Mucosa of stomach (tissue), 1 donor: ENCODE data around the gene MC1R.

Experiments
- H3K27me3 ChIP-seq: one replicate; pipeline ENCODE4 v1.7.0; 2013; ENCODE audit warnings: mild to moderate bottlenecking, low read length; ENCODE audit not compliant: control insufficient read depth, insufficient read depth
- H3K36me3 ChIP-seq: one replicate; pipeline ENCODE4 v1.7.0; 2013; ENCODE audit warnings: low read length; ENCODE audit not compliant: control insufficient read depth, insufficient read depth
- H3K4me1 ChIP-seq: one replicate; pipeline ENCODE4 v1.7.0; 2013; ENCODE audit warnings: mild to moderate bottlenecking, low read length; ENCODE audit not compliant: control insufficient read depth, insufficient read depth
- H3K4me3 ChIP-seq: one replicate; pipeline ENCODE4 v1.7.0; 2013; ENCODE audit warnings: low read length
- H3K9ac ChIP-seq: one replicate; pipeline ENCODE4 v1.7.0; 2013; ENCODE audit warnings: mild to moderate bottlenecking, low read length, moderate library complexity
- H3K9me3 ChIP-seq: one replicate; pipeline ENCODE4 v1.7.0; 2013; ENCODE audit warnings: mild to moderate bottlenecking, low read length, moderate library complexity; ENCODE audit not compliant: control insufficient read depth
- donor health status: Pancreatic carcinoma.

MC1R gene

DNA sequence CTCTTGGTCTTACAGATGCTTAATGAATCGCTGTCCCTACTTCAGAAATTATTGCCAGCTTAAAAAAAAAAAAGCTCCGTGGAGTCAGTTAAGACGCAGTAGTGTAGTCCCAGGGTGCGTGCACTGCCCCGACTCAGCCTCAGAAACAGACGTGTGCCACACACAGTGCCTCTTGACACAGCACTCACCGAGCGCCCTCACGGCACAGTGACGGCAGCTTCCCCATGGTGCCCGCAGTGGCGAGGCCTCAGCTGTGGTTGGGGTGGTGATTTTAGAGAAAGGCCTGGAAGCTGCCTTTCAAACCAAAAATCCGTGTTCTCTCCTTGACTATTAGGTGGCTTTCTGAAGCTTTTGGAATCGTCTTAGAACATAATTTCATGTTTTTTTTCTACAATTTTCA lies 31.4 kb upstream of the MC1R start:
- no peak overlapping the region for H3K9ac ChIP-seq
- H3K27me3 ChIP-seq = no peaks in the 10 kb centered on the region
- no peaks in the 10 kb centered on the region for H3K9me3 ChIP-seq
- H3K4me3 ChIP-seq = no peak overlapping the region
- peaks cover 27% of the 10 kb centered on the region for H3K36me3 ChIP-seq
- no peaks in the 10 kb centered on the region for H3K4me1 ChIP-seq

- Histone ChIP-seq H3K9me3 (no peaks in the 10 kb centered on the region), H3K27me3 (no peaks in the 10 kb centered on the region), H3K9ac (no peak overlapping the region), H3K4me3 (no peak overlapping the region), H3K36me3 (peaks cover 7% of the 10 kb centered on the region), H3K4me1 (no peaks in the 10 kb centered on the region)
Measured at GRCh38 chr16:89890200-89890599, 28.5 kb upstream of the MC1R start.

- H3K9ac ChIP-seq = no peak overlapping the region
- H3K9me3 ChIP-seq = no peaks in the 10 kb centered on the region
- no peaks in the 10 kb centered on the region for H3K27me3 ChIP-seq
- H3K4me3 ChIP-seq = no peak overlapping the region
- H3K36me3 ChIP-seq = peaks cover 12% of the 10 kb centered on the region
- H3K4me1 ChIP-seq = no peaks in the 10 kb centered on the region
Measured at GRCh38 chr16:89890886-89891657, 27.6 kb upstream of the MC1R start.

DNA sequence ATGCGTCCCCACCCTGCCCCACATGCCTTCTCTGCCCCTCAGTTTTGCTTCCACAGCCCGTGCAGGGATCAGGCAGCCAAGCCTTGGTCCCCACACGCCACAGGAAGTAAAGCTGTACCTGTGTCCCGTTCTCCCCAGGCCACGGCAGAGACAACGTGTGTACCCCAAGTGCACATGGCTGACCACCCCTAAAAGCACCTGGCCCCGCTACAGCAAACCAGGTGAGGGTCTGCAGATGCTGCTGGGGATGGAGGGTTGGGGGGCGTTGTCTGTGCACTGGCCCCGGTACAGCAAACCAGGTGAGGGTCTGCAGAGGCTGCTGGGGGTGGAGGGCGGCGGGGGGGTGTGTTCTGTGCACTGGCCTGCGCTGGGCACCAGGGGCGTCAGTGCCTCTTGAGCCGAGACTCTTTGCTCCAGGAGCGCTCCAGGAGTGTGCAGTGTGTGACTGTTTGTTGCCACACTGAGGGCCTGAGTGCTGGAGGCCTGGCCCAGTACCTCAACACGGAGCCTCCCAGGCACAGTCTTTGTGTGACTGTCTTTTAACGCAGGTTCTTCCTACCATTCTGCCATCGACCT lies 26.5 kb upstream of the MC1R start:
- H3K9ac ChIP-seq = no peak overlapping the region
- no peaks in the 10 kb centered on the region for H3K9me3 ChIP-seq
- H3K27me3 ChIP-seq = no peaks in the 10 kb centered on the region
- H3K4me1 ChIP-seq = no peaks in the 10 kb centered on the region
- H3K36me3 ChIP-seq = peaks cover 12% of the 10 kb centered on the region
- no peak overlapping the region for H3K4me3 ChIP-seq

DNA sequence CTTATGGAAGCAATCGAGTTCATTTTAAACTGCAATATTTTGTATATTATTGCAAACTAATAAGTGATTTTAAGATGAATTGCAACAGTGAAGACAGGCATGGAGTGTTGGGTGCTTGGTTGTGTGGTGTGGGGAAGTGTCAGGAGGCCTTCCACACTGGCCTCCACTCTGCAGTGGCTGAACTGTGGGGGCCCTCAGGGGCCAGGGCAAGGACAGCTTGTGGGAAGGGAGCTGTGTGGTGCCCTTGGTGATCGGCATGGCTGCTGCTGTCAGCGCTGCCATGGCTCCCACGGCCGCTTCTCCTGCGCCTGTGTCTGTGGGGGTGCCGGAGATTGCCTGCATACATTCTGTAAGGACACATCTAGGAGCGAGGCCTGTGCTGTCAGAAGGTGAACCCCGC lies 26.0 kb upstream of the MC1R start:
- peaks cover 9% of the 10 kb centered on the region for H3K36me3 ChIP-seq

DNA sequence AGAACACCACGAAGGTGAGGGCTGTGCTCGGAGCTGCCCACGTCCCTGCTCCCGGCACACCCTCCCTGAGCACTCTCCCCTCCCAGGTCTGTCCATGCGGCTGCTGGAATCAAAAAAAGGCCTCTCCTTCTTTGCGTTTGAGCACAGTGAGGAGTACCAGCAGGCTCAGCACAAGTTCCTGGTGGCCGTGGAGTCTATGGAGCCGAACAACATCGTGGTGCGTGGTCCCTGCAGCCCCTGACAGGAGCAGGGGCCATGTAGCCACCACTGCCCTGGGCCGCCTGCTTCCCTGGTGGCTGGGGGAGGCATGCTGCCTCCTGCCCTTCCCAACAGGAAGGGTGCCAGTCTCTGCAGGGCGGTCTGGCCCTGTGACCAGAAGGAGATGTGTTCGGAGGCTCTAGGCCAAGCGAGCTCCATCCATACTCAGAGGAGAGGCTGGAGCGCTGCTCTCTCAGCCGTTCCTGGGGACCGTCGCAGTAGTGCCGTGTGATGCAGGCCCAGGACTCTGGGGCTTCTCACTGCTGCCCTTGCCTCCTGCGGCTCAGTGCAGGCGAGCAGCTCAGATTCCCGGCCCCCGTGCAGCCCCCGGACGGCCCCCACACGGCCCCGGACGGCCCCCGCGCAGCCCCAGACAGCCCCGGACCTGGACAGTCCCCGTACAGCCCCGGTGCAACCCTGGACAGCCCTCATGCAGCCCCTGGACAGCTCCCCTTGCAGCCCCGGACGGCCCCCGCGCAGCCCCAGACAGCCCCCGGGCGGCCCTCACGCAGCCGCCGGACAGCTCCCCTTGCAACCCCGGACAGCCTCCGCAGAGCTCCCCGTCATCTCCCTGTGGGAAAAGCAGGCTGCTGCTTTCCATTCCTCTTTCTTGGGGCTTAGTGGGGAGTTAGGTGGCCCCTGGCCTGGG lies 24.8 kb upstream of the MC1R start:
- Histone ChIP-seq H3K9me3 (no peaks in the 10 kb centered on the region), H3K4me1 (no peaks in the 10 kb centered on the region), H3K9ac (no peak overlapping the region), H3K4me3 (no peak overlapping the region), H3K36me3 (peaks cover 15% of the 10 kb centered on the region), H3K27me3 (no peaks in the 10 kb centered on the region)

More for the DNA sequence above, 26.0 kb upstream of the MC1R start:
- Histone ChIP-seq H3K9me3 (no peaks in the 10 kb centered on the region), H3K9ac (no peak overlapping the region), H3K4me1 (no peaks in the 10 kb centered on the region), H3K27me3 (no peaks in the 10 kb centered on the region), H3K4me3 (no peak overlapping the region)

DNA sequence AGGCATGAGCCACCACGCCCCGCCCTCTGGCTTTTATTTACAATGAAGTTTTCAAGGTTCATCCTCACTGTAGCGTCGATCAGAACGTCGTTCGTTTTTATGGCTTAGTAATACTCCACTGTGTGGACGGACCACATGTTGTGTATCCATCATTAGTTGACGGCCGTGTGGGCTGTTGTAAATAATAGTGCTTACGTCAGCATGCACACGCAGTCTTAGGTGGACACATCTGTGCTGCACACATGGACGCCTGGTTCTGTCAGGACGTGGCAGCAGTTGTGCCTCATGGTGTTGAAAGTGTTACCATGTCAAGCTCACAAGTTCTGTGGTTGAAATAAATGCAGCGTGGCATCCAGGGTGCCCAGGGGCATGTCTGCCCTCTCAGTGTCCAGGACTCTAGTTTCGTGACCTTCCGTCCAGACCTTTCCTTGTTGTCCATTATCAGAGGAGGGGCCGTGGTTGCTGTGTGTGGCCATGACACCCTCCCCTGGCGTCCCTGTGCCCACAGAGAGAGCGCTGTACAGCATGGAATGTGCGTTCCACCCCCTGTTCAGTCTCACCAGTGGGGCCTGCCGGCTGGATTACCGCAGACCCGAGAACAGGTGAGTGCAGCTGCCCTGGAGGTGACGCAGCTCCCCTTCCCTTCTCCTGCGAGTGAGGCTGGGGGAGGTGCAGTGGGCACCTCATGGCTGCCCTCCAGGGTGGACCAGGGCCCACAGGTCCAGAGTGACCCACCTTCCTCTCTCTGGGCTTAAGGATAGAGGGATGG lies 23.0 kb upstream of the MC1R start:
- H3K36me3 ChIP-seq = peaks cover 23% of the 10 kb centered on the region

DNA sequence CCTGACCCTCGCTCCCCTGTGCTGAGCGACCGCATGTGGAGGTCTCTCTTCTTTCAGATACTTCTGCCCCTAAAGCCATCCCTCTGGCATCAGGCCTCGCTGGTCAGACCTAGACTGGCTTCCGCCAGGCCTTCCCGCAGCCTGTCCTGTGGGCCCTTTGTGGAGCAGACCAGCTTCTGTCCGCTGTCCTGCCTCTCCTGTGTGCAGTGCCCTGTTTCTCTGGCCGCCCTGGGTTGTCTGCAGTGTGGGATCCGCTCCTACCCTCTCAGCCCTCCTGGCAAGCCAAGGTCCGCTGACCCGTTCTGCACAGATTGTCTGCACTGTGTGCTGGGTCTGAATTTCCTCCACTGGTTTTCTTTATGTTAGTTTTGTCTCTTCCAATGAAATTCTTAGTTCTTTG lies 21.5 kb upstream of the MC1R start:
- H3K9ac ChIP-seq = no peak overlapping the region
- H3K9me3 ChIP-seq = no peaks in the 10 kb centered on the region
- H3K4me1 ChIP-seq = no peaks in the 10 kb centered on the region
- H3K27me3 ChIP-seq = no peaks in the 10 kb centered on the region
- no peak overlapping the region for H3K4me3 ChIP-seq
- H3K36me3 ChIP-seq = peaks cover 23% of the 10 kb centered on the region

More for the DNA sequence above, 23.0 kb upstream of the MC1R start:
- Histone ChIP-seq H3K4me1 (no peaks in the 10 kb centered on the region), H3K4me3 (no peak overlapping the region), H3K27me3 (no peaks in the 10 kb centered on the region), H3K9ac (no peak overlapping the region), H3K9me3 (no peaks in the 10 kb centered on the region)

DNA sequence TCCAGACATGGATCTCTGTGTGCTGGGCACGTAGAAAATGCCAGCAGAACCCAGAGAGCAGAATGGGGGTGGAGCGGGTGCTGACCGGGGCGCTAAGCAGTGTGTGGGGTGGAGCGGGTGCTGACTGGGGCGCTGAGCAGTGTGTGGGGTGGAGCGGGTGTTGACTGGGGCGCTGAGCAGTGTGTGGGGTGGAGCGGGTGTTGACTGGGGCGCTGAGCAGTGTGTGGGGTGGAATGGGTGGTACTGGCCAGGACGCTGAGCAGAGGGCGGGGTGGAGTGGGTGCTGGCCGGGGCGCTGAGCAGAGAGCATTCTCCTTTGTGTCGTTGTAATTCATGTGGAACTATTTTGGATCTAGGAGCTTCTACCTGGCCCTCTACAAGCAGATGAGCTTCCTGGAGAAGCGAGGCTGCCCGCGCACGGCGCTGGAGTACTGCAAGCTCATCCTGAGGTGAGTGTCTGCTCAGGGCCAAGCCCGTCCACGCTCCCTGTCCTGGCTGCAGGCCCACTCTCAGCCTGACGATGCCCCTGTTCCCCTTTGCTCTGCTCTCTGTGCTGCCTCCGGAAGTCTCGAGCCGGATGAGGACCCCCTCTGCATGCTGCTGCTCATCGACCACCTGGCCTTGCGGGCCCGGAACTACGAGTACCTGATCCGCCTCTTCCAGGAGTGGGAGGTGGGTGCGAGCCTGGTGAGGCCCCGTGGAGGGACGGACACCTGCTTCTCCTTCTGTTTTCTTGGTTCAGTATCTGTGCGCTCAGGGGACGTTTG lies 20.3 kb upstream of the MC1R start:
- Histone ChIP-seq H3K36me3 (peaks cover 23% of the 10 kb centered on the region), H3K9me3 (no peaks in the 10 kb centered on the region), H3K4me3 (no peak overlapping the region), H3K4me1 (no peaks in the 10 kb centered on the region), H3K27me3 (no peaks in the 10 kb centered on the region), H3K9ac (no peak overlapping the region)

DNA sequence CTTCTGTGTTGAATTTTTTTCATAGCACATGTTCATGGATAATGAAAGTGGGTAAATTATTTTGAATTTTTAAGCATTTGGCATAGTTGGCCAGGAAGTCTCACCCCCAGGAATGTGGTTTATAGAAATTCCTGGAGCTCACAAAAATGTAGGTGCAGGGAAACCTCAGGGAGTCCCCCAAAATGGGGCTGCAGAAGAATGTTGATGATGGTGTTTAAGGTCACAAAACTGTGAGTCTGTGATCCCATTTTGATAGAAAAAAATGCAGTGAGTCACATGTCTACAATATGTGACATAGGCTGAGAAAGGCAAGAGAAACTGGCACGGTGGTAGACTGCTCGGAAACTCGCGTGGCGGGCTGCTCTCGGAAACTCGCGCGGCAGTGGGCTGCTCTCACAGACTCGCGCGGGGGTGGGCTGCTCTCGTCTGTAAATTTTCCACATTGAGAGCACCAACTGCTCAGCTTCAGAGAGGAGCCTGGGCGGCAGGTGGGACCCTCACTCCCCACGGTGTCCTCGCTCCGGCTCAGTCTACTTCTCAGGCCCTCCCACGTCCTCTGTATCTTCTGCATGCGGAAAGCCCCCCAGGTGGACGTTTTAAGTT lies 18.7 kb upstream of the MC1R start:
- Histone ChIP-seq H3K9me3 (no peaks in the 10 kb centered on the region), H3K4me3 (no peak overlapping the region), H3K36me3 (peaks cover 23% of the 10 kb centered on the region), H3K4me1 (no peaks in the 10 kb centered on the region), H3K27me3 (no peaks in the 10 kb centered on the region), H3K9ac (no peak overlapping the region)

- no peaks in the 10 kb centered on the region for H3K27me3 ChIP-seq
- no peaks in the 10 kb centered on the region for H3K4me1 ChIP-seq
- peaks cover 17% of the 10 kb centered on the region for H3K36me3 ChIP-seq
- no peak overlapping the region for H3K4me3 ChIP-seq
- no peak overlapping the region for H3K9ac ChIP-seq
- no peaks in the 10 kb centered on the region for H3K9me3 ChIP-seq
Measured at GRCh38 chr16:89900885-89901284, 17.8 kb upstream of the MC1R start.
